Liver (tissue), 9 donors: Measurements from ENCODE around the gene RLN2. TPM values are rescaled to one million over a fixed set of nuclear protein-coding genes. Genes with fewer than 3 reads are reported as not detected.
"Not testable (repeated sequence)": the region's sequence is repeated elsewhere in the genome, so short reads cannot be mapped to it uniquely, and the experiment has no call there.

ENCODE experiments used
- DNase-seq: peaks from one replicate; pipeline ENCODE4 v3.0.0-alpha.2; 2017; ENCODE audit warnings: low spot score
- H3K27ac ChIP-seq, 2 donors: one replicate each; pipeline ENCODE4 v1.7.0; 2013; ENCODE audit warnings: inconsistent platforms in 2 of 2, low read length in 2 of 2, control low read depth in 1 of 2, low read depth in 1 of 2, mild to moderate bottlenecking in 1 of 2
- H3K27me3 ChIP-seq, 4 donors: one replicate each; pipeline versions ENCODE4 v1.6.1 to v1.7.0; 2013; ENCODE audit warnings: low read length in 3 of 4, inconsistent platforms in 1 of 4, mild to moderate bottlenecking in 1 of 4, moderate library complexity in 1 of 4; ENCODE audit not compliant: control insufficient read depth in 4 of 4, insufficient read depth in 4 of 4
- H3K36me3 ChIP-seq, 4 donors: one replicate each; pipeline versions ENCODE4 v1.6.1 to v1.7.0; 2013; ENCODE audit warnings: low read length in 3 of 4, mild to moderate bottlenecking in 3 of 4, low read depth in 1 of 4, moderate library complexity in 1 of 4; ENCODE audit not compliant: control insufficient read depth in 4 of 4, insufficient read depth in 3 of 4
- H3K4me1 ChIP-seq, 4 donors: one replicate each; pipeline versions ENCODE4 v1.6.1 to v1.7.0; 2013; ENCODE audit warnings: low read length in 3 of 4, mild to moderate bottlenecking in 3 of 4, moderate library complexity in 1 of 4; ENCODE audit not compliant: control insufficient read depth in 4 of 4, insufficient read depth in 4 of 4
- H3K4me3 ChIP-seq, 3 donors: one replicate each; pipeline versions ENCODE4 v1.6.1 to v1.7.0; 2013; ENCODE audit warnings: low read length in 3 of 3, control low read depth in 1 of 3, low read depth in 1 of 3, mild to moderate bottlenecking in 1 of 3
- H3K9ac ChIP-seq, 2 donors: one replicate each; pipeline ENCODE4 v1.7.0; 2013; ENCODE audit warnings: low read length in 2 of 2, mild to moderate bottlenecking in 2 of 2, moderate library complexity in 2 of 2, control low read depth in 1 of 2, low read depth in 1 of 2
- H3K9me3 ChIP-seq, 4 donors: one replicate each; pipeline versions ENCODE4 v1.6.1 to v1.7.0; 2013; ENCODE audit warnings: low read length in 3 of 4; ENCODE audit not compliant: control insufficient read depth in 4 of 4
- EGR1 ChIP-seq, 2 donors: IDR thresholded peaks; 2 replicates each; pipeline ENCODE4 v1.6.1; 2016 to 2018; ENCODE audit warnings: antibody characterized with exemption in 2 of 2, low read depth in 2 of 2
- FOXA1 ChIP-seq: IDR thresholded peaks from 2 replicates; pipeline ENCODE4 v1.6.1; 2016; ENCODE audit warnings: antibody characterized with exemption
- FOXA2 ChIP-seq: IDR thresholded peaks from 2 replicates; pipeline ENCODE4 v1.6.1; 2016; ENCODE audit warnings: antibody characterized with exemption
- GABPA ChIP-seq, 2 donors: IDR thresholded peaks in 1 of 2; conservative IDR thresholded peaks in 1 of 2; 2 replicates each; pipeline ENCODE4 v1.6.1; 2016; ENCODE audit warnings: antibody characterized with exemption in 2 of 2, mild to moderate bottlenecking in 1 of 2, moderate library complexity in 1 of 2
- HNF4A ChIP-seq, 2 donors: conservative IDR thresholded peaks; 2 replicates each; pipeline ENCODE4 v1.6.1; 2016; ENCODE audit warnings: antibody characterized with exemption in 2 of 2, mild to moderate bottlenecking in 2 of 2
- HNF4G ChIP-seq: IDR thresholded peaks from 2 replicates; pipeline ENCODE4 v1.6.1; 2016; ENCODE audit warnings: antibody characterized with exemption
- JUND ChIP-seq, 2 donors: IDR thresholded peaks; 2 replicates each; pipeline ENCODE4 v1.6.1; 2016; ENCODE audit warnings: antibody characterized with exemption in 2 of 2
- MAX ChIP-seq: IDR thresholded peaks from 2 replicates; pipeline ENCODE4 v1.6.1; 2016; ENCODE audit warnings: antibody characterized with exemption
- NR2F2 ChIP-seq: IDR thresholded peaks from 2 replicates; pipeline ENCODE4 v1.6.1; 2016; ENCODE audit warnings: antibody characterized with exemption
- RAD21 ChIP-seq, 2 donors: IDR thresholded peaks; 2 replicates each; pipeline ENCODE4 v1.6.1; 2016; ENCODE audit warnings: antibody characterized with exemption in 2 of 2, mild to moderate bottlenecking in 2 of 2
- REST ChIP-seq: IDR thresholded peaks from 2 replicates; pipeline ENCODE4 v1.6.1; 2016; ENCODE audit warnings: antibody characterized with exemption, mild to moderate bottlenecking
- RXRA ChIP-seq, 2 donors: IDR thresholded peaks; 2 replicates each; pipeline ENCODE4 v1.6.1; 2017 to 2018; ENCODE audit warnings: antibody characterized with exemption in 2 of 2, mild to moderate bottlenecking in 1 of 2
- SP1 ChIP-seq: IDR thresholded peaks from 2 replicates; pipeline ENCODE4 v1.6.1; 2018; ENCODE audit warnings: antibody characterized with exemption, mild to moderate bottlenecking
- YY1 ChIP-seq: IDR thresholded peaks from 2 replicates; pipeline ENCODE4 v1.6.1; 2016; ENCODE audit warnings: antibody characterized with exemption, mild to moderate bottlenecking
- WGBS: extraction: QIAGEN DNeasy Blood & Tissue Kit; methylation state at CpG from one replicate; pipeline ENCODE4 v1.1.7; 2013; 5-methylcytosine and 5-hydroxymethylcytosine counted together
- polyA plus RNA-seq, 2 donors: library from polyadenylated mRNA; stranded (reverse) in 1 of 2; unstranded in 1 of 2; fragments of 200-250 nt in 1 of 2; fragments of >200 nt in 1 of 2; fragmentation: Nextera tagmentation in 1 of 2; extraction: Ambion mirVana in 1 of 2; gene quantifications; one replicate each; pipeline versions ENCODE4 v1.2.1 to v1.2.3, GENCODE V29; 2013 to 2015
- total RNA-seq, 2 donors: library from RNA; depleted of rRNA; stranded (reverse); fragments of >200 nt; gene quantifications; one replicate each; pipeline ENCODE4 v1.2.3, GENCODE V29; 2014
- TF ChIP-seq, protein P1 (sequence below): IDR thresholded peaks from 2 replicates; pipeline ENCODE4 v1.6.1; 2016; ENCODE audit warnings: antibody characterized with exemption
- TF ChIP-seq, protein P2 (sequence below): IDR thresholded peaks from 2 replicates; pipeline ENCODE4 v1.6.1; 2016; ENCODE audit warnings: antibody characterized with exemption
- TF ChIP-seq, protein P3 (sequence below): fragments of 150-350 bp; IDR thresholded peaks from 2 replicates; pipeline ENCODE4 v1.5.1; 2017; ENCODE audit warnings: improper control_type of control experiment, low read depth, low read length; ENCODE audit not compliant: missing input control
- donor health status: healthy.
- donor health status: healthy.
- donor health status: healthy.
- donor health status: healthy.
- donor health status: healthy.

The RLN2 gene
- total and polyA plus RNA-seq, 4 donors = 0.33 TPM; not detected in 3

- Histone ChIP-seq H3K27ac (no peak overlapping the region), H3K9me3 (peaks cover 0 to 3% (median 2%) of the 10 kb centered on the region in 4 donors), H3K36me3 (peaks cover 0 to 7% (median 0%) of the 10 kb centered on the region in 4 donors), H3K9ac (no peak overlapping the region), H3K27me3 (no peaks in the 10 kb centered on the region), H3K4me3 (no peak overlapping the region), H3K4me1 (no peaks in the 10 kb centered on the region)
- TF ChIP-seq FOXA2 (no peak), EGR1 (IDR thresholded peaks at IDR 0.05; ENCODE audit: low read depth in 2 of 2) (no peak), NR2F2 (no peak), RXRA (IDR thresholded peaks at IDR 0.05) (no peak), YY1 (no peak)
- DNase-seq = no peak
- WGBS = 76% methylated on average over 1 of the region's 1 CpG
These were observed 48.2 kb upstream of the RLN2 start for GRCh38 chr9:5352637-5353248.

DNA sequence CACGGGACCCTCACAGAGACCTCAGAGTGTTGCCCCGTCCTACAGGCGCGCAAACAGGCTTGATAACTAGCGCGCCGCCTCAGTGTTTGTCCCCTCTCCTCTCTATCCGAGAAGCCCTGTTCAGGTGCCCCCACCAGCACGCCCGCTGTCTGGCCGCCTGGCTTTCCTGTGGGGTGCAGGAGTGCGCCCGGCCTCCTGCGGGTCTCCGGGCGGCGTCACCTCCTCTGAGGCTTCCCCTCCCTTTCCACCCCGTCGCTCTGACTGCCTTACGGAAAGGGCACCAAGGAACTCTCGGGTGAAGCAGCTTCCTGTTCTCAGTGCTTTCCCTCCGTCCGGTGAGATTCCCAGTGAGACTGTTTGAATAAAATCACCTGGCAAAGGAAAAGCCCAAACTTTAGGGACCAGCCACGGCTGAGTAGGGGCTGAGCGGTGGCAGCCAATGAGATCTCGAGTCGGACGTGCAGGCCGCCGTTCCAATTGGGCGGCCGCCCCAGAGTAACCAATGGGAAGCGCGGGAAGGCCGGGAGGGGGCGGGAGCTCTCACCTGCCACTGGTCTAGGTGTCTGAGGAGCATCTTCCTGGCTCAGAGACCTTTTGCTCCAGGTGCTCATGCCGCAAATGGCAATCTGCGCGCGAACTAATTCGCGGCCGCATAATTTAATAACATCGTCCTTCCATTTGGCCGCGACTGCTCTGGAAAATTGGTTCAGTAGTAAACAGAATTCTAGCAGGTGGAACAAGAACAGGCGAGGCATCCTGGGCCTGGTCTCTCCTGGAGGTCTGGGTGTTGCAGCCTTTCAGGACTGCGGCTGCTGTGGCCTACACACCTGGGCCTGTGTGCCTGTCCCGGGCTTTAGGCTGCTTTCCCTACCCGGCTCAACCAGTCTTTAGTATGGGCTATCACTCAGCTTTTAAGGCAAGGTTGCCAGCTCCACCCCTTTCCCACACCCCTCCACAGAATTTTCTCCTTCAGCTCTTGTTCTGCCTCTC lies 34.8 kb upstream of the RLN2 start, which contains the start of gene RLN1:
Gene RLN1 (minus strand): TSS at position 885 of the 990 bp plus-strand sequence. CDS start 130 bp downstream, at position 755.
- H3K36me3 ChIP-seq, H3K27ac ChIP-seq, H3K9ac ChIP-seq, H3K4me3 ChIP-seq, H3K27me3 ChIP-seq, H3K9me3 ChIP-seq, H3K4me1 ChIP-seq: not testable (repeated sequence)
- WGBS = 33% methylated on average over 14 of the region's 50 CpGs
- peak; percentile 34 for DNase-seq

DNA sequence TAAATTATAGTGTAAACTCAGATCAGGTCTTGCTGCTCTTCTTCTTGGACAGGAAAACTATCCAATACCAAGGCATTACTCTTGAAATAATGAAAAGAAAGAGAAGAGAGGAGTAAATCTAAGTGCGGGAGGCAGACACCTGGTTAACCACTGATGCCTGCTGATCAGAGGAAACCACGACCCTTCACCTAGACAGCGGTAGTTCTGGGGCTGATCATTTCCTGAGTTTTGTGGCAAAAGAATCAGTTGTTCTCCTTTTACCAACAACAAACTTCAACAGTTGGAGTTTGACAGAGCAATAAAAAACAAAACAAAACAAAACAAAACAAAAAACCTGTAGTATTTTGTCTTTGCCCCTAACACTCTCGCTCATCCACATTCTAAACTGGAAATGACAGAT lies 32.2 kb upstream of the RLN2 start:
- 78% methylated on average over 4 of the region's 4 CpGs for WGBS
- Histone ChIP-seq H3K4me3 (no peak overlapping the region), H3K9me3 (no peaks in the 10 kb centered on the region), H3K4me1 (no peaks in the 10 kb centered on the region), H3K9ac (no peak overlapping the region), H3K27ac (no peak overlapping the region), H3K27me3 (no peaks in the 10 kb centered on the region), H3K36me3 (no peaks in the 10 kb centered on the region)
- no peak for DNase-seq
- TF ChIP-seq RAD21 (IDR thresholded peaks at IDR 0.05) (no peak), HNF4A (conservative IDR thresholded peaks at IDR 0.05) (no peak), GABPA (IDR thresholded peaks at IDR 0.05 in 1 of 2, conservative IDR thresholded peaks at IDR 0.05 in 1 of 2) (no peak), FOXA2 (no peak), YY1 (no peak), JUND (IDR thresholded peaks at IDR 0.05) (no peak), REST (no peak), HNF4G (no peak), RXRA (IDR thresholded peaks at IDR 0.05) (no peak), FOXA1 (no peak), MAX (no peak), SP1 (no peak)
- TF ChIP-seq, protein P1, sequence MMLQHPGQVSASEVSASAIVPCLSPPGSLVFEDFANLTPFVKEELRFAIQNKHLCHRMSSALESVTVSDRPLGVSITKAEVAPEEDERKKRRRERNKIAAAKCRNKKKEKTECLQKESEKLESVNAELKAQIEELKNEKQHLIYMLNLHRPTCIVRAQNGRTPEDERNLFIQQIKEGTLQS = no peak
- TF ChIP-seq, protein P2, sequence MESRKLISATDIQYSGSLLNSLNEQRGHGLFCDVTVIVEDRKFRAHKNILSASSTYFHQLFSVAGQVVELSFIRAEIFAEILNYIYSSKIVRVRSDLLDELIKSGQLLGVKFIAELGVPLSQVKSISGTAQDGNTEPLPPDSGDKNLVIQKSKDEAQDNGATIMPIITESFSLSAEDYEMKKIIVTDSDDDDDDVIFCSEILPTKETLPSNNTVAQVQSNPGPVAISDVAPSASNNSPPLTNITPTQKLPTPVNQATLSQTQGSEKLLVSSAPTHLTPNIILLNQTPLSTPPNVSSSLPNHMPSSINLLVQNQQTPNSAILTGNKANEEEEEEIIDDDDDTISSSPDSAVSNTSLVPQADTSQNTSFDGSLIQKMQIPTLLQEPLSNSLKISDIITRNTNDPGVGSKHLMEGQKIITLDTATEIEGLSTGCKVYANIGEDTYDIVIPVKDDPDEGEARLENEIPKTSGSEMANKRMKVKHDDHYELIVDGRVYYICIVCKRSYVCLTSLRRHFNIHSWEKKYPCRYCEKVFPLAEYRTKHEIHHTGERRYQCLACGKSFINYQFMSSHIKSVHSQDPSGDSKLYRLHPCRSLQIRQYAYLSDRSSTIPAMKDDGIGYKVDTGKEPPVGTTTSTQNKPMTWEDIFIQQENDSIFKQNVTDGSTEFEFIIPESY = no peak
- TF ChIP-seq, protein P3, sequence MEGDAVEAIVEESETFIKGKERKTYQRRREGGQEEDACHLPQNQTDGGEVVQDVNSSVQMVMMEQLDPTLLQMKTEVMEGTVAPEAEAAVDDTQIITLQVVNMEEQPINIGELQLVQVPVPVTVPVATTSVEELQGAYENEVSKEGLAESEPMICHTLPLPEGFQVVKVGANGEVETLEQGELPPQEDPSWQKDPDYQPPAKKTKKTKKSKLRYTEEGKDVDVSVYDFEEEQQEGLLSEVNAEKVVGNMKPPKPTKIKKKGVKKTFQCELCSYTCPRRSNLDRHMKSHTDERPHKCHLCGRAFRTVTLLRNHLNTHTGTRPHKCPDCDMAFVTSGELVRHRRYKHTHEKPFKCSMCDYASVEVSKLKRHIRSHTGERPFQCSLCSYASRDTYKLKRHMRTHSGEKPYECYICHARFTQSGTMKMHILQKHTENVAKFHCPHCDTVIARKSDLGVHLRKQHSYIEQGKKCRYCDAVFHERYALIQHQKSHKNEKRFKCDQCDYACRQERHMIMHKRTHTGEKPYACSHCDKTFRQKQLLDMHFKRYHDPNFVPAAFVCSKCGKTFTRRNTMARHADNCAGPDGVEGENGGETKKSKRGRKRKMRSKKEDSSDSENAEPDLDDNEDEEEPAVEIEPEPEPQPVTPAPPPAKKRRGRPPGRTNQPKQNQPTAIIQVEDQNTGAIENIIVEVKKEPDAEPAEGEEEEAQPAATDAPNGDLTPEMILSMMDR = no peak
